ENCODE measurements around the gene POLG. TPM values are rescaled to one million over a fixed set of nuclear protein-coding genes. Genes with fewer than 3 reads are reported as not detected.

POLG gene
- total RNA-seq (2014; rRNA removed; shearing (Covaris generic)), result 24.2 and 41.3 TPM in 2 replicates

GRCh38 chr15:89334510-89335297 is at the start of gene POLG:
TSS of gene POLG (minus strand) at chr15:89334824. CDS start at chr15:89333754, 1,070 bp downstream.
- peak; percentile 97 for DNase-seq (ENCODE audit: low read depth)

GRCh38 chr15:89384176-89384604 is 49.6 kb upstream of the POLG start:
- no peak for DNase-seq (ENCODE audit: low read depth)

GRCh38 chr15:89383365-89384175 is 48.9 kb upstream of the POLG start:
- peak; percentile 64 for DNase-seq (ENCODE audit: low read depth)

GRCh38 chr15:89381888-89382686 is 47.5 kb upstream of the POLG start:
- no peak for DNase-seq (ENCODE audit: low read depth)

GRCh38 chr15:89381331-89381730 is 46.7 kb upstream of the POLG start:
- DNase-seq (ENCODE audit: low read depth), result no peak

- DNase-seq (ENCODE audit: low read depth), result no peak
Observed at GRCh38 chr15:89379818-89380217, 45.2 kb upstream of the POLG start.

GRCh38 chr15:89379251-89379695 is 44.6 kb upstream of the POLG start:
- DNase-seq (ENCODE audit: low read depth), result no peak

GRCh38 chr15:89378296-89379151 is 43.9 kb upstream of the POLG start:
- DNase-seq (ENCODE audit: low read depth), result no peak

GRCh38 chr15:89377842-89378295 is 43.2 kb upstream of the POLG start:
- no peak for DNase-seq (ENCODE audit: low read depth)

- no peak for DNase-seq (ENCODE audit: low read depth)
Observed at GRCh38 chr15:89377024-89377841, 42.6 kb upstream of the POLG start.

- DNase-seq (ENCODE audit: low read depth), result no peak
Observed at GRCh38 chr15:89376388-89376787, 41.8 kb upstream of the POLG start.

GRCh38 chr15:89375093-89376005 is 40.7 kb upstream of the POLG start:
- no peak for DNase-seq (ENCODE audit: low read depth)

GRCh38 chr15:89374086-89374981 is 39.7 kb upstream of the POLG start:
- DNase-seq (ENCODE audit: low read depth), result no peak

GRCh38 chr15:89372069-89372935 is 37.7 kb upstream of the POLG start:
- no peak for DNase-seq (ENCODE audit: low read depth)

GRCh38 chr15:89371228-89372044 is 36.8 kb upstream of the POLG start:
- DNase-seq (ENCODE audit: low read depth), result no peak

GRCh38 chr15:89370978-89371227 is 36.3 kb upstream of the POLG start:
- no peak for DNase-seq (ENCODE audit: low read depth)

Data from M059J (cell line).